Fibroblast of skin of scalp (primary cell): ENCODE results near the gene DAB2IP.
"Not testable (repeated sequence)": the region's sequence is repeated elsewhere in the genome, so short reads cannot be mapped to it uniquely, and the experiment has no call there.

Experiments used
- DNase-seq: peaks from one replicate; pipeline ENCODE4 v3.0.0-alpha.2; 2013

DAB2IP gene

GRCh38 chr9:121731090-121731489 lies 79.7 kb downstream of the DAB2IP start:
- DNase-seq, result no peak

GRCh38 chr9:121731919-121732318 lies 80.5 kb downstream of the DAB2IP start:
- DNase-seq, result no peak

GRCh38 chr9:121732389-121732788 lies 81.0 kb downstream of the DAB2IP start:
- DNase-seq, result no peak

- DNase-seq, result no peak
Measured at GRCh38 chr9:121732886-121733285, 81.5 kb downstream of the DAB2IP start.

GRCh38 chr9:121734465-121734864 lies 83.0 kb downstream of the DAB2IP start:
- DNase-seq, result peak; percentile 31

GRCh38 chr9:121735065-121735792 lies 83.8 kb downstream of the DAB2IP start:
- DNase-seq, result peak; percentile 92

- DNase-seq, result peak; percentile 70
Measured at GRCh38 chr9:121735793-121736770, 84.6 kb downstream of the DAB2IP start.

GRCh38 chr9:121736934-121737462 lies 85.6 kb downstream of the DAB2IP start:
- DNase-seq, result no peak

GRCh38 chr9:121737481-121737931 lies 86.1 kb downstream of the DAB2IP start:
- DNase-seq, result no peak

GRCh38 chr9:121738411-121738810 lies 87.0 kb downstream of the DAB2IP start:
- no peak for DNase-seq

GRCh38 chr9:121738968-121739367 lies 87.5 kb downstream of the DAB2IP start:
- peak; percentile 39 for DNase-seq

- no peak for DNase-seq
Measured at GRCh38 chr9:121739971-121740370, 88.5 kb downstream of the DAB2IP start.

GRCh38 chr9:121741228-121741918 lies 89.9 kb downstream of the DAB2IP start:
- no peak for DNase-seq

GRCh38 chr9:121741919-121742283 lies 90.5 kb downstream of the DAB2IP start:
- not testable (repeated sequence) for DNase-seq

- DNase-seq, result no peak
Measured at GRCh38 chr9:121742923-121743322, 91.5 kb downstream of the DAB2IP start.

GRCh38 chr9:121743441-121744001 lies 92.1 kb downstream of the DAB2IP start:
- peak; percentile 80 for DNase-seq

- DNase-seq, result peak; percentile 74
Measured at GRCh38 chr9:121744002-121744686, 92.7 kb downstream of the DAB2IP start.

GRCh38 chr9:121744687-121745395 lies 93.4 kb downstream of the DAB2IP start:
- peak; percentile 28 for DNase-seq

GRCh38 chr9:121745396-121745695 lies 93.9 kb downstream of the DAB2IP start:
- no peak for DNase-seq

- no peak for DNase-seq
Measured at GRCh38 chr9:121746411-121746810, 95.0 kb downstream of the DAB2IP start.

GRCh38 chr9:121746866-121747265 lies 95.4 kb downstream of the DAB2IP start:
- DNase-seq, result no peak
